Stimulated activated naive B cell treated with anti-CD40 and anti-IgM and Interleukin-4, amounts not matched to agents 10 μg/mL and 1 μg/mL and 100 μg/mL, for 72 hours (primary cell): Measurements from ENCODE around the gene FKBP9.
"Not testable (repeated sequence)": the region's sequence is repeated elsewhere in the genome, so short reads cannot be mapped to it uniquely, and the experiment has no call there.

ENCODE experiments used
- ATAC-seq, 2 donors: fragments of 150-1000 bp; cut with Tn5 transposase; replicated peaks; 2 replicates each; pipeline ENCODE4 v1.10.0; 2021; ENCODE audit warnings: moderate library complexity in 1 of 2
- DNase-seq: peaks from one replicate; pipeline ENCODE4 v3.0.0; 2021
- H3K27ac Mint-ChIP-seq: one replicate; pipeline ENCODE4 v1.8.0; 2022; ENCODE audit warnings: mild to moderate bottlenecking, mixed read lengths
- H3K27me3 Mint-ChIP-seq, 2 donors: one replicate each; pipeline ENCODE4 v1.8.0; 2022; ENCODE audit warnings: mixed read lengths in 2 of 2
- H3K36me3 Mint-ChIP-seq, 2 donors: one replicate each; pipeline ENCODE4 v1.8.0; 2022; ENCODE audit warnings: mixed read lengths in 2 of 2, mild to moderate bottlenecking in 1 of 2
- H3K4me1 Mint-ChIP-seq, 2 donors: one replicate each; pipeline ENCODE4 v1.8.0; 2022; ENCODE audit warnings: mixed read lengths in 2 of 2, mild to moderate bottlenecking in 1 of 2
- H3K4me3 Mint-ChIP-seq, 2 donors: one replicate each; pipeline ENCODE4 v1.8.0; 2022; ENCODE audit warnings: mild to moderate bottlenecking in 2 of 2, mixed read lengths in 2 of 2, moderate library complexity in 1 of 2
- H3K9me3 Mint-ChIP-seq, 2 donors: one replicate each; pipeline ENCODE4 v1.8.0; 2022; ENCODE audit warnings: mixed read lengths in 2 of 2, mild to moderate bottlenecking in 1 of 2

Gene FKBP9

GRCh38 chr7:32941681-32942414 is 15.4 kb upstream of the FKBP9 start:
- ATAC-seq (peak in 1 of 2 donors; percentile 2), DNase-seq (no peak)
- Mint-ChIP-seq H3K4me3 (peak overlapping the region; percentile 95 to 99), H3K36me3 (peaks cover 6 to 7% of the 10 kb centered on the region in 2 donors), H3K9me3 (no peaks in the 10 kb centered on the region), H3K4me1 (peaks cover 13 to 33% of the 10 kb centered on the region in 2 donors), H3K27ac (peak overlapping the region; percentile 94), H3K27me3 (peaks cover 0 to 4% of the 10 kb centered on the region in 2 donors)

GRCh38 chr7:32942415-32943251 is 14.6 kb upstream of the FKBP9 start:
- Mint-ChIP-seq H3K27ac (peak overlapping the region; percentile 94), H3K27me3 (peaks cover 0 to 4% of the 10 kb centered on the region in 2 donors), H3K9me3 (no peaks in the 10 kb centered on the region), H3K4me3 (peak overlapping the region; percentile 95 to 99), H3K36me3 (peaks cover 7 to 8% of the 10 kb centered on the region in 2 donors), H3K4me1 (peaks cover 13 to 33% of the 10 kb centered on the region in 2 donors)
- ATAC-seq (peak; percentile 87 to 90), DNase-seq (peak; percentile 60)

- Mint-ChIP-seq H3K27ac (peak overlapping the region; percentile 42), H3K36me3 (peaks cover 7 to 16% of the 10 kb centered on the region in 2 donors), H3K4me3 (peak overlapping the region; percentile 32 to 95), H3K27me3 (peaks cover 0 to 4% of the 10 kb centered on the region in 2 donors), H3K4me1 (peaks cover 13 to 29% of the 10 kb centered on the region in 2 donors), H3K9me3 (peaks cover 5 to 6% of the 10 kb centered on the region in 2 donors)
- peak in 1 of 2 donors; percentile 19 for ATAC-seq
- no peak for DNase-seq
Measured at GRCh38 chr7:32943252-32944030, 13.8 kb upstream of the FKBP9 start.

- peaks cover 9 to 11% of the 10 kb centered on the region in 2 donors for H3K9me3 Mint-ChIP-seq
- no peak overlapping the region for H3K27ac Mint-ChIP-seq
- ATAC-seq (no peak), DNase-seq (no peak)
- H3K4me3 Mint-ChIP-seq: no peak overlapping the region
- peaks cover 0 to 4% of the 10 kb centered on the region in 2 donors for H3K27me3 Mint-ChIP-seq
- peaks cover 0 to 15% of the 10 kb centered on the region in 2 donors for H3K36me3 Mint-ChIP-seq
- H3K4me1 Mint-ChIP-seq: no peaks in the 10 kb centered on the region
Measured at GRCh38 chr7:32947420-32947983, 9.7 kb upstream of the FKBP9 start.

GRCh38 chr7:32948202-32948601 is 9.0 kb upstream of the FKBP9 start:
- DNase-seq (no peak), ATAC-seq (no peak)
- Mint-ChIP-seq H3K9me3 (peaks cover 9 to 11% of the 10 kb centered on the region in 2 donors), H3K27me3 (peaks cover 0 to 4% of the 10 kb centered on the region in 2 donors), H3K27ac (no peak overlapping the region), H3K4me3 (no peak overlapping the region), H3K36me3 (peaks cover 0 to 15% of the 10 kb centered on the region in 2 donors), H3K4me1 (no peaks in the 10 kb centered on the region)

GRCh38 chr7:32952876-32953275 is 4.4 kb upstream of the FKBP9 start:
- H3K4me1 Mint-ChIP-seq: peaks cover 1 to 3% of the 10 kb centered on the region in 2 donors
- H3K36me3 Mint-ChIP-seq: peaks cover 0 to 11% of the 10 kb centered on the region in 2 donors
- DNase-seq: no peak
- H3K27me3 Mint-ChIP-seq: peaks cover under 1 to 14% of the 10 kb centered on the region in 2 donors
- no peak overlapping the region for H3K4me3 Mint-ChIP-seq
- H3K27ac Mint-ChIP-seq: no peak overlapping the region
- no peak for ATAC-seq
- peaks cover 8 to 9% of the 10 kb centered on the region in 2 donors for H3K9me3 Mint-ChIP-seq

DNA sequence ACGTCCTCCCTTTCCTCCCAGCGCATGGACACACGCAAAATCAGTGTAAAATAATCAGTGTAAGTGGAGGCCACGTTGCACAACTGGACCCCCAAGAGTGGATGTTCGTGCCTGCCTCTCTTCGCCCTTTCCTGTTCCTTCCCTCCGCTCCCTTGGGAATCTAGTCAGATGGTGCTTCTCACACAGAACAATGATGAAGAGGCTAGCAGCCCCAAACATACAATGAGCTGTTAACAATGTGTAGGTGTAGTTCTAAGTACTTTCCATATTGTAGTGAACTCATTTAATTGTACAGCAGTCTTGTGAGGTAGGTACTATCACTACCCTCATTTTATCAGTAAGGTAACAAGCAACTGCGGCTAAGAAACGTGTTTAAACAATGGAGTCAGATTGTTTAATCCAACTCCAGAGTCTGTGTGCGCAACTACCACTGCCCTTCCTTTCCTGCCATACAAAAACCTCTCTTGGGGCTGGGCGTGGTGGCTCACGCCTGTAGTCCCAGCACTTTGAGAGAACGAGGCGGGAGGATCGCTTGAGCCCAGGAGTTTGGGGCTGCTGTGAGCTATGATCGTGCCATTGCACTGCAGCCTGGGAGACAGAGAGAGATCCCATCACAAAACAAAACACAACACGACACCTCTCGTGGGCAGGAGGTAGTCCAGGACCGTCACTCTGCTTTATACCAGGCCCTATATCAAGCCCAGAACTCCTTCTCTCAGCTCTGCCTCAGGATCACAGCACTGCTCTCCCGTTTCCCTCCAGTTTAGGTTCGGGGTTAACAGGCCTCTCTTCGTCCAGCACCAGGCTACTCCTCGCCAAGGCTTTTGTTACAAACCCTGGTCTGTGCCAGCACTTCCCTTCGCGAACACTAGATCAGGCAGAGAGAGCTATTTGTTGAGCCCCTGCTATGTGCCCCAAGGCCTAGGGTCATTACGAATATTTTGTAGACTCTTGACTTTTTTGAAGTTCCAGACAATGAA is 1.1 kb downstream of the FKBP9 start:
- DNase-seq: no peak
- peaks cover 20 to 40% of the 10 kb centered on the region in 2 donors for H3K27me3 Mint-ChIP-seq

DNA sequence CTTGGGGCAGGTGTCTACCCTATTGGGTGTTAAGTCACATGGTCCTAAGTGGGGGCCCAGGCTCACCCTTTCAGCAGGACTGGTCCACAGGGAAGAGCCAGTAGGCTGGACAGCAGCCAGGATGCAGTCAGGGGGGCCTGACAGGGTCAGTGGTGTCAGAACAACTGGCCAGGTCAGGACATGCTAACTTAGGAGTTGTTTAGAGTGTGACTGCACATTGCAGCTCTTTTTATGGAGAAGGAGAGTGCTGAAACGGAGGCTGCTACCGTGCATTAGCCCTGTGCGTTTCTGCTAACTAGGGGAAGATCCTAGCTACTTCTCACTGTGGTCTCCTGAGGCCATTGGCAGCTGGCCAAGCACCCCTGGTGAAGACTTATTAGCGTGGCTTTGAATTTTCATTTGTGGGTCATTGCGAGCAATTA is 6.7 kb downstream of the FKBP9 start:
- not testable (repeated sequence) for H3K4me3 Mint-ChIP-seq, H3K36me3 Mint-ChIP-seq, DNase-seq, H3K4me1 Mint-ChIP-seq, H3K9me3 Mint-ChIP-seq, ATAC-seq, H3K27ac Mint-ChIP-seq
- peaks cover 12 to 20% of the 10 kb centered on the region in 2 donors for H3K27me3 Mint-ChIP-seq

More for the DNA sequence above, 1.1 kb downstream of the FKBP9 start:
- Mint-ChIP-seq H3K36me3 (peaks cover 2 to 4% of the 10 kb centered on the region in 2 donors), H3K4me3 (peak overlapping the region; percentile 87 to 89), H3K4me1 (peaks cover 4 to 7% of the 10 kb centered on the region in 2 donors), H3K27ac (peak overlapping the region; percentile 89), H3K9me3 (no peaks in the 10 kb centered on the region)
- no peak for ATAC-seq

- not testable (repeated sequence) for DNase-seq, H3K9me3 Mint-ChIP-seq, H3K4me1 Mint-ChIP-seq, H3K27ac Mint-ChIP-seq, H3K36me3 Mint-ChIP-seq
- ATAC-seq: peak; percentile 97 to 98
- H3K4me3 Mint-ChIP-seq: peak overlapping the region in 1 of 2 donors; percentile 63
- peaks cover 8 to 15% of the 10 kb centered on the region in 2 donors for H3K27me3 Mint-ChIP-seq
Measured at GRCh38 chr7:32964461-32965159, 7.4 kb downstream of the FKBP9 start.

DNA sequence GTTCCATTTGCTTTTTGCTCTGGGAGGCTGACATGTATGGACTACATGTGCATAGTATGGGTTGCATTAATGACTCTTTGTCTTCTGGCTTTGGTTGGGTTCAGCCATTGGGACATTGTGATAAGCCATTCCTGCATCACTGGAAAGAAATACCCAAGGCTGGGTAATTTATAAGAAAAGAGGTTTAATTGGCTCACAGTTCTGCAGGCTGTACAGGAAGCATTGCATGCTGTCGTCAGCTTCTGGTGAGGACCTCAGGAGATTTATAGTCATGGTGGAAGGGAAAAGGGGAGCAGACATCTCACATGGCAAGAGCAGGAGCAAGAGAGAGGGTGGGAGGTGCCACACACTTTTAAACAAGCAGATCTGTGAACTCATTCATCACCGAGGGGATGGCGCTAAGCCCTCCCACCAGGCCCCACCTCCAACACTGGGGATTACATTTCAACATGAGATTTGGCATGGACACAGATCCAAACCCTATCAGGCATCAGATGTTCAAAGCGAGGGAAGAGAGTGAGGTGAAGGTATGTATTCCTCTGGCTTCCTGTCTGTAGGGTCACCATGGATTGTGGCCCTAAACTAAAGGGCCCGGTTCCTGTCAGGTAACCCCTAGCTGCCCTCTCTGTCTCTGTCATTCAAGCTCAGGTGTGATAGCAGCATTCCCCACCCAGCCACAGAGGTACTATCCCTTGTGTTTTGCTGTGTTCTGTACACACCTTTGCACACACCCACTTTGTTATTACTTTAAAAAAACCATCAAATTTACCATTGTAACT is 9.4 kb downstream of the FKBP9 start:
- not testable (repeated sequence) for DNase-seq, ATAC-seq, H3K27me3 Mint-ChIP-seq, H3K4me1 Mint-ChIP-seq, H3K4me3 Mint-ChIP-seq, H3K9me3 Mint-ChIP-seq, H3K27ac Mint-ChIP-seq, H3K36me3 Mint-ChIP-seq

GRCh38 chr7:32967268-32967582 is 10.0 kb downstream of the FKBP9 start:
- not testable (repeated sequence) for H3K27me3 Mint-ChIP-seq, H3K4me3 Mint-ChIP-seq, H3K9me3 Mint-ChIP-seq, H3K27ac Mint-ChIP-seq, H3K4me1 Mint-ChIP-seq, ATAC-seq, DNase-seq, H3K36me3 Mint-ChIP-seq

DNA sequence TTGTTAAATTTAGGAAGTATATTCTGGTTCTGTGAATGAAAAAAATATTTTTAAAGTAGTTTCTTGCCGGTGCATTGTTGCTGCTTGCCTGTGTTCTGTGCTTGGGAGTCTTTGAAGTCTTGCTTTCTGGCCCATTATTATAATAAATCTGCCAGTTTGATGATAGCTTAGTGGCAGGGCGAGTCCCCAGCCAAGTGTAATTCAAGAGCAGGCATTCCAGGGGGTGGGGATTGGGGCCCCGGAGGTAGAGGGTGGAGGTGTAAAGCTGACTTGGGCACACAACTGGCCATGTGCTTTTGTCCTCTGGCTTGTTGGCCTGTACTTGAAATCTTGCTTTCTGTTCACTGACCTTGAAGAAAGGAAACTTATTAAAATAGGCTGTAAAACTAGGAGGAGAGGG is 14.7 kb downstream of the FKBP9 start:
- not testable (repeated sequence) for H3K4me3 Mint-ChIP-seq, H3K9me3 Mint-ChIP-seq, H3K36me3 Mint-ChIP-seq, DNase-seq, H3K27ac Mint-ChIP-seq, H3K4me1 Mint-ChIP-seq, ATAC-seq, H3K27me3 Mint-ChIP-seq
